ACHN (cell line): Measurements from ENCODE around the gene CDKL4.

Experiments used
- DNase-seq: peaks from one replicate; pipeline ENCODE4 v3.0.0-alpha.2; 2015
- in situ Hi-C: cut with HindIII; loops from 2 replicates; pipeline ENCODE4 v1.10.0; 2017; ENCODE audit warnings: low sequenced_read_pairs, low pct_ligation_motif_present, low pct_unique_long_range_greater_than_20kb

CDKL4 gene

DNA sequence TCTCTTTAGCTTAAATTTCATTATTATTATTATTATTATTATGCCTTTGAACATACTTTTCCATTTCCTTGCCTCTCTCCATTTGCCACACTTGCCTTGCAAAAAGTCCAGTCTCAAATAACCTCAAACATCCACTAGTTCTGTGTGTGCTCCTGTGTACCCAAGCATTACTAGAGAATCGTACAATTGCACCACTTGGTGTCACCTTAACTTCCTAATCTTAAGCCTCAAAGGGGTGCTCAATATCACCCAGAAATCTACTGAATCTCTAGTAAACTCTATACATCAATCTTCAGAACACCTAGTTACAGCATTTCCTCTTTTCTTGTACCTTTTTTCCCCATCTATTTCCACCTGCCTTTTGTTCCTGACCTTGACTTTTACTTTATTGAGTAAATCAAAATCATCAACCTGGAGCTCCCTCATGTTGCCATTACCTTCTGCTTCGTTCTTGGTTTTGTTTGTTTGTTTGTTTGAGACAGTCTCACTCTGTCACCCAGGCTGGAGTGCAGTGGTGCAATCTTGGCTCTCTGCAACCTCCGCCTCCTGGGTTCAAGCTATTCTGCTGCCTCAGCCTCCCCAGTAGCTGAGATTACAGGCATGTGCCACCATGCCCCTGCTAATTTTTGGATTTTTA is 110.4 kb downstream of the CDKL4 start:
- no peak for DNase-seq
- in situ Hi-C loops = no loop called here

DNA sequence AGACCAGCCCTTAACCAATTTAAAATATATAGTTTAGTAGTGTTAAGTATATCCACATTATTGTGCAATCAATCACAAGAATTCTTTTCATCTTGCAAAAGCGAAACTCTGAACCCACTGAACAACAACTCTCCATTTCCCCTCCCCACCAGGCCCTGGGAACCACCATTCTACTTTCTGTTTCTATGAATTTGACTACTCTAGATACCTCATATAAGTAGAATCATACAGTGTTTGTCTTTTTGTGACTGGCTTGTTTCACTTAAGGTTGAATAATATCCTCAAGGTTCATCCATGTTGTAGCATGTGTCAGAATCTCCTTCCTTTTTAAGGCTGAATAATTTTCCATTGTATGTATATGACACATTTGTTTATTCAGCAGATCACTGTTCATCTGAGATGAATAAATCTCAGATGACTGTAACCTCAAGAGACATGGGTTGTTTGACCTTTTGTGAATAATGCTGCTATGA is 114.8 kb downstream of the CDKL4 start:
- no peak for DNase-seq
- in situ Hi-C loops = no loop called here

DNA sequence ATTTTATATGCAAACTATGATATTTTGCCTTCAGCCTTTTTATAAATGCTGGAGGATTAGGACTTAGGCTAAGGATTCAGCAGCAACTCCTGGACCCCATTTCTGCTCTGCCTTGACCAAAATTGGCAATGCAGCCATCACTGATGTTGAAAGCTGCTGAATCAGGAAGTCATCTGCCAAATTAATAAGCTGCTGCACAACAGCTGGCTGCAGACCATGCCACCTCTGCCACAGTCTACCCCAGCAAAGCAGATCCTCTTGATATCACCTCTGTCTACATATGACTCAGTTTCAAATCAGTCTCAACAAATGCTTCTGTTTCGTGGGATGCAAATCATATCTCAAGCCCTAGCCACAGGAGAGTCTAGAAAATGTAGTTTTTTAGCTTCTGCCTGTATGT is 115.8 kb downstream of the CDKL4 start:
- in situ Hi-C loops = no loop called here
- no peak for DNase-seq
